GM21447 (cell line): ENCODE measurements around the gene PIK3R5.
"Not testable (repeated sequence)": the region's sequence is repeated elsewhere in the genome, so short reads cannot be mapped to it uniquely, and the experiment has no call there.

Source experiments
- ATAC-seq: cut with Tn5 transposase; IDR thresholded peaks from one replicate; pipeline ENCODE4 v1.9.1; 2021; ENCODE audit not compliant: unreplicated experiment

PIK3R5 gene

DNA sequence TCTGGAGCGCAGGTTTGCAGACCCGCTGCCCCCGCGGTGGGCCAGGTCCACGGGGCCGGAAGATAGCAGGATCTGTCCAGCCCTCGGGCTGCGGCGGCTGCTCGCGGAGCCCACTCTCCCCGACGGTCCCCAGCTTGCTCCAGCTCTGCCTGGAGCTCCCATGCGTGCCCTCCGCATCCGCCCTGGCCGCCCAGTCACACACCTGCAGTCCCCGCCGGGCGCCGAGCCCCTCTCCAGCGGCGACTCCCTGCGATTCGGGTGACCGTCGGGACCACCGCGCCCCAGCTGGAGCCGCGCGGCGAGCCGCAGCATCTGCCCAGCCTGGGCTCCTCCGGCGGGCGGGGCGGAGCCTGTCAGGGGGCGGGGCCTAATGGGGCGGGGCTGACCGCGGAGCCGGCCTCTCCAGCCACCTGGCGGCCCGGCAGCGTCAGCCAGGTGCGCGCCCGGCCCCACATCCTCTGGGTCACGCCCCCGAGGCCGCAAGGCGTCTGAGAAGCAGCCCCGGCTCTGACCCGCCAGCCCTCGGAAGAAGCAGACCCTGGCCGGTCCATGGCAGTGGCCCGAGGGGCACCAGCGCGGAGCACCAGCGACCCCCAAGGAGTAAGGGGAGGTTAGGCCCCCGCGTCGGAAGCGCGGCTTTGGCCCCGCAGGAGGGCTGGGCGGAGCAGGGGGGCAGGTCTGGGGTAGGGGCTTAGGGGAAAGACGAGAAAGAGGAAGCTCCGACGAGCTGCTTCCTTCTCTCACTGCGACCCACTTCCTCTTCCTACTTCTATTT, at the start of gene PIK3R5:
PIK3R5 (minus strand) TSS at position 314 of the 775 bp plus-strand sequence. CDS start 54,213 bp downstream, outside the sequence.
- peak; percentile 63 for ATAC-seq

DNA sequence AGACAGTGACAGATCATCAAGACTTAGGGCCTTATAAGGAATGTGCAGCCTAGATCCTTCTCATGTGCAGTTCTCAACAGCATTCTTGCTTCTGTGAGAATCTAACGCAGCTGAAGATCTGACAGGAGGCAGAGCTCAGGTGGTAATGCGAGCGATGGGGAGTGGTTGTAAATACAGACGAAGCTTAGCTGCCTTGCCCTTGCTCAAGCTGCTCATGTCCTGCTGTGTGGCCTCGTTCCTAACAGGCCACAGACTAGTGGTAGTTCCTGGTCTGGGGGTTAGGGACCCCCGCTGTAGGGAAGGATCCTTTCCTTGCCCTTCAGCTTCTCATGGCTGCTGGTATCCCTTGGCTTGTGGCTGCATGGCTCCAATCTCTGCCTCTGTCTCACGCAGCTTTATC, 45.5 kb upstream of the PIK3R5 start:
- no peak for ATAC-seq

GRCh38 chr17:9009737-9010136, 44.2 kb upstream of the PIK3R5 start:
- no peak for ATAC-seq

DNA sequence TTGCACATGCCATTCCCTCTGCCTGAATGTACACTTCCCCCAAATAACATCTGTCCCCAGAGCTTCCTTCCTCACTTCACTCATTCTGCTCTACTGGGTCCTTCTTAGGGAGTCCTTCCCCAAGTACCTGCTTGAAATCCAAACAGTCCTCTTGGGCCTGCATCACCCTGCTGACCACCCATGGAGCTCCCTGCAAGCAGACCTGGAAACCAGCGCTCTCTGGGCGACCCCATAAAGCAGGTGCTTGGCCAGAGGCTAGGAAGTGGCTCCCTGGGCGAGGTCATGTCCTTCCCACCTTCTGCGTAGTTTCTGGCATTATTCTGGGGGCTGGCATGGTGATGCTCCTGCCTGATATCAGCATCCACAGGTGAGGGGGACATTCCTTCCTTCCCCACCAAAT, 43.6 kb upstream of the PIK3R5 start:
- no peak for ATAC-seq

GRCh38 chr17:9007052-9007714, 41.7 kb upstream of the PIK3R5 start:
- ATAC-seq, result no peak

- no peak for ATAC-seq
Measured at GRCh38 chr17:9006175-9006767, 40.8 kb upstream of the PIK3R5 start.

DNA sequence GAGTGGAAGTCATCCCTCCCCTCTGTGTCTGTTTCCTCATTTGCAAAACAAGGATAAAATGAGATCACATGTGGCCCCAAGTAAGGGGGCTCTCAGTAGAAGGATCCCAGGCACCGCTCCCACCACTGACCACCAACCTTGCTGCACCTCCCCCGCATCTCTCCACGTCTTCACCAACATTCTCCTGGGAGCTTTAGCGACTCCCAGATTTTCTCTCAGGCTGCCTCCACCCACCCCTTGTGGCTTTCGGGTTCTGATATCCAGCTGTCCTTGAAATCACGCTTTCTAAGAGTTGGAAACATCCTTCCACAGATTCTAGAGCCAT, 39.4 kb upstream of the PIK3R5 start:
- no peak for ATAC-seq

- no peak for ATAC-seq
Measured at GRCh38 chr17:9004132-9004960, 38.8 kb upstream of the PIK3R5 start.

DNA sequence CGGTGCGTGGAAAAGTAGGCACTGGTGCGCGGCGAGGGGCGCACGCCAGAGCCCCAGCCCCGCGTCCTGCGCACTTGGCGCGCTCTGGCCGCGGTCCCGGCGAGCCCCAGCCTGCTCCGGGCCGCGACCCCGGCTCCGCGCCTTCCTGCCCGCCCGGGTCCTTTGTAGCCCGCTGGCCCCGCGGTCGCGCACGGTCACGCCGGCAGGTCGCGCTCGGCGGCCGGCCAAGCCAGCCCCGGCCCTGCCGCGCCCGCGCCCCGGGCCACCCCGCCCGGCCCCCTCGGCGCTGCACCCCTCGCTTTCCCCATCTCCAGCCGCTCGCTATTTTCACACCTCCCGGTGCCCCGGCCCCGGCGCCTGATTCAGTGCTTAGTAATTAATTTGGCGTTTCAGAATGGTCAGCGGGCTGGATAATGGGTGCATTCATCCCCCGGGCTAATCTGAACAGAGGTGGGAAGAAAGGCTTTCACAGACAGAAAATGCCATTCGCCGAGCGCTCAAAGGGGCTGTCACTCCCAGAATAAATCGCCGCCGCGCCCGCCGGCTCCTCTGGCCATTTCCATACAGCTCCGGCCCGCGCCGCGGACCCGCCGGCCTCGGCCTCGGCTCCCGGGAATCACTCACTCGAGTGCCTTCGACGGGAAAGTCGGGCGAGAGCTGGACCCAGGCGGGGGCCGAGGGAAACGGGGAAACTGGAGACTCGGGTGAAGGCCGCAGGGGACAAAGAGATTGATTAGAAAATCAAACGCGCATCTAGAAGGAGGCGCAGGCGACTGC, 38.0 kb upstream of the PIK3R5 start:
- ATAC-seq, result no peak

- ATAC-seq, result no peak
Measured at GRCh38 chr17:9002606-9003354, 37.3 kb upstream of the PIK3R5 start.

DNA sequence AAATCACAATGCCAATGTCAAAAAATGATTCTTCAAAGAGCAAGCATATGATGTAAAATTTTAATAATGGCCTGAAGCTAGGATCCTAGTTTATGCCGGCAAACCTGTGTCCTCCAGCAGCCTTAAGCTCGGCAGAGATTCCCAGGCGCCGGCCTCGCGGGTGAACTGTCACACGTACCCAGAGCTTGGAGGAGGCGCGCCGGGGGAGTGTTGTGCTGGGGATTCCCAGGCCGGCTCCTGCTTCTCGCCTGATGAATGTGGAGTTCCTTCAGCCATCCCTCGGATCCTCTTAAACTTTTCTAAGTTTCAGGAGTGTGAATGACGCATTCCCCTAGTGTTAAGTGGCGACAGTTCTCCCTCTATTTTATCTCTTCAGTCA, 36.7 kb upstream of the PIK3R5 start:
- no peak for ATAC-seq

DNA sequence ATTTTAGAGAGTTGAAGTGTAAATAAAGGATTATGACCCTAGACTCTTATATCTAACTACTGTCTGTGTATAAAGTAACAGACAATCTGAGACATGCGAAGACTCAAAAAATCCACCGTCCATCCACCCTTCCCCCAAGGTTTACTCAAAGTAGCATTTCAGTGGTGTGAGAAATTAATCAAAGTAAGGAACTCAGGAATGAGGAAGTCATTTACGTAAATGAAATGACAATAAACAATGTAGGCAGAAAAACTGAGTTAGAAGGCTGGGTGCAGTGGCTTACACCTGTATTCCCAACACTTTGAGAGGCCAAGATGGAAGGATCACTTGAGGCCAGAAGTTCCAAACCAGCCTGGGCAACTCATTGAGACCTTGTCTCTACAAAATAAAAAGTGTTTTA, 36.1 kb upstream of the PIK3R5 start:
- ATAC-seq, result no peak

DNA sequence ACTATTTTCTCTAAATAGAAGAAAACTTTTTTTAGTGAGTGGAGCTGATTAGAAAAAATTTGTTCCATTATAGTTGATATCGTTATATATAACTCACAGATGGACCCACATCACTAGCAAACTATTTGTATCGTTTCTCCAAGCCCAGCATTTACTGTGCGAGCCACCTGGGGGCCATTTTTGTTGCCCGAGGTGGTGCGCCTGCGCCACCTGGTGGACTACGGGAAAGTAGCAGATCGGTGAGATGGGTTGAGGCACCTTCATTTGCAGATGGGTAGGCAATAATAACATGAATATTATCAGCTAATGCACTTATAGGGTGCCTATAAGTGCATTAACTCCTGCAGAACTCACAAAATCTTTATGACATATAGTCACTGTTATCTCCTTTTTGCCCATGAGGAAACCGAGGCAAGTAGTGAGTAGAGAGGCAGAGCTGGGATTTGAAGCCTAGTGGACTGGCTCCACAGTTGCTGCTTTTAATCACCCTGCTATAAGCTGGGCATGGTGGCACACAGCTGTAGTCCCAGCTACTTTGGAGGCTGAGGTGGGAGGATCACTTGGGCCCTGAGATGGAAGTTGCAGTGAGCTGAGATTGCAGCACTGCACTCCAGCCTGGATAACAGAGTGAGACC, 32.6 kb upstream of the PIK3R5 start:
- ATAC-seq, result no peak

DNA sequence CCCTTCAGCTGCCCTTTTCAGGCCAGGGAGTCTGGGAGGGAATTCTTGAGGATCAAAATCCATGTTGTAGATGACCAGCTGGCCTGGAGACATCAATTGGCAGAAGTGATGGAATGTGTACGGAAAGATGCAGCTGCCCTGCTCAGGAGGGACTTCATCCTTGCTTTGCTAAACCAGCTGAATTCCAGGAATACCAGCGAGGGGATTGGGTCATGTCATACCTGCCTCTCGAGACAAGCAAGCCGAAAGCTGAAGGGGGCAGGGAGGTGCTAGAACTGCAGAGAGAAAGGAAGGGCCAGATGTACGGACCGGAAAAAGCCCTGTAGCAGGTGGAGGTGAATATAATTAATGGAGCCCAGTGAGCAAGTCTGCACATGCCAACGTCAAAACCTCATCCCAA, 30.2 kb upstream of the PIK3R5 start:
- ATAC-seq, result no peak

GRCh38 chr17:8994319-8994718, 28.8 kb upstream of the PIK3R5 start:
- no peak for ATAC-seq

DNA sequence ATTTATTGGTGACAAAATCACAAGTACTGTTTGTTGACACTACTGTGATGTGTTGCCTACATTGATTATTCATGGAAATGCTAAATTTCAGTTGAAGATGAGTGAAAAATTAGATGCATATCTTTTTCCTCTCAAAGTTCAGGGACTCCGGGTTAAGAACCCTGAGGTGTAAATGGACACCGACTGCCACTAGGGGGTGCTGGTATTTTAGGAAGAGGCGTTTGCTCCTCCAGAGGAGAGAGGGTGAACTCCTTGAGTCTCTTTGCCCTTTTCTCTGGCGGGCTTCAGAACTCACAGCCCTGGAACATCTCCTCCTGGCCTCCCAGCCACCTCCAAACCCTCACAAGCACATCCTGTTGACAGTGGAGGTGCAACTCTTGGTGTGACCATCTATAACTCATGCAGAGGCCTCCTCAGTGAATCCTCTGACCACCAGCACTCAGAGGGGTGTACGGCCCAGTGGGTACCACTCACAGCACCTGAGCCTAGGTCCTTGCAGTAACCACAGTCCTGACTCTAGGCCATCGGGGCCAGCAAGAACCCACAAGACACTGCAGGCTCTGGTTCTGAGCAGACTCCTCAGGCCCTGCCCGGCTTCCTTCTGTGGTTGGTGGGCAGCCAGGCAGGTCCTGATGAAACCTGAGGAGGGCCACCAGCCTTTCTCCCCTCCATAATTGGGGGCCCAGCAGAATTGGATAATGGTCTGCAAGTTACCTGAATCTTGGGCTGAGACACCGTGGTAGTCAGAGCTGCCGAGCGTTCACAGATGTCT, 26.2 kb upstream of the PIK3R5 start:
- ATAC-seq, result no peak

GRCh38 chr17:8988263-8988935, 22.9 kb upstream of the PIK3R5 start:
- ATAC-seq, result not testable (repeated sequence)

- no peak for ATAC-seq
Measured at GRCh38 chr17:8986295-8986694, 20.8 kb upstream of the PIK3R5 start.
